Kidney epithelial cell (primary cell): ENCODE measurements around the gene SESN1. TPM values are rescaled to one million over a fixed set of nuclear protein-coding genes. Genes with fewer than 3 reads are reported as not detected.

Experiments used
- DNase-seq: peaks from one replicate; pipeline ENCODE4 v3.0.0-alpha.2; 2010; ENCODE audit warnings: low read depth
- H3K27me3 ChIP-seq: 2 replicates; pipeline ENCODE4 v1.6.0; 2011; ENCODE audit warnings: low read length; ENCODE audit not compliant: control insufficient read depth, insufficient read depth
- H3K36me3 ChIP-seq: 2 replicates; pipeline ENCODE4 v1.5.1; 2011; ENCODE audit warnings: low read length; ENCODE audit not compliant: control insufficient read depth, insufficient read depth
- H3K4me3 ChIP-seq: 2 replicates; pipeline ENCODE4 v1.5.1; 2011; ENCODE audit warnings: low read depth, mild to moderate bottlenecking, control low read depth, low read length
- CTCF ChIP-seq: IDR thresholded peaks from 2 replicates; pipeline ENCODE4 v1.5.1; 2011; ENCODE audit warnings: mild to moderate bottlenecking, moderate library complexity, low read length, control low read depth, inconsistent platforms; ENCODE audit not compliant: insufficient read depth, poor library complexity, severe bottlenecking
- total RNA-seq: library from RNA; depleted of rRNA; stranded (reverse); fragments of >200 nt; gene quantifications from 2 replicates; pipeline ENCODE4 v1.2.3, GENCODE V29; 2015

The SESN1 gene
- total RNA-seq, 1 donor from 2014 or later = 13.2 TPM

GRCh38 chr6:109048670-109049415, 45.8 kb downstream of the SESN1 start:
- Histone ChIP-seq H3K36me3 (no peaks in the 10 kb centered on the region), H3K4me3 (no peak overlapping the region), H3K27me3 (no peaks in the 10 kb centered on the region)
- no peak for TF ChIP-seq CTCF
- DNase-seq = no peak

- TF ChIP-seq CTCF = no peak
- Histone ChIP-seq H3K27me3 (no peaks in the 10 kb centered on the region), H3K36me3 (no peaks in the 10 kb centered on the region), H3K4me3 (no peak overlapping the region)
- no peak for DNase-seq
These were observed 46.5 kb downstream of the SESN1 start for GRCh38 chr6:109048176-109048575.

GRCh38 chr6:109045493-109045892, 49.2 kb downstream of the SESN1 start:
- Histone ChIP-seq H3K27me3 (no peaks in the 10 kb centered on the region), H3K36me3 (no peaks in the 10 kb centered on the region), H3K4me3 (no peak overlapping the region)
- no peak for DNase-seq
- no peak for TF ChIP-seq CTCF

- DNase-seq = no peak
- TF ChIP-seq CTCF = no peak
- Histone ChIP-seq H3K27me3 (no peaks in the 10 kb centered on the region), H3K4me3 (no peak overlapping the region), H3K36me3 (no peaks in the 10 kb centered on the region)
These were observed 54.9 kb downstream of the SESN1 start for GRCh38 chr6:109039795-109040194.

- H3K4me3 ChIP-seq = no peak overlapping the region
- no peaks in the 10 kb centered on the region for H3K27me3 ChIP-seq
- H3K36me3 ChIP-seq = no peaks in the 10 kb centered on the region
- DNase-seq = no peak
- TF ChIP-seq CTCF = no peak
These were observed 55.7 kb downstream of the SESN1 start for GRCh38 chr6:109038837-109039398.

- no peak for DNase-seq
- no peak for TF ChIP-seq CTCF
These were observed 57.9 kb downstream of the SESN1 start for GRCh38 chr6:109036574-109037294.

More at GRCh38 chr6:109036574-109037294, 57.9 kb downstream of the SESN1 start:
- H3K27me3 ChIP-seq = no peaks in the 10 kb centered on the region
- no peaks in the 10 kb centered on the region for H3K36me3 ChIP-seq
- H3K4me3 ChIP-seq = no peak overlapping the region
